ENCODE results near the gene PPARGC1A.

PPARGC1A gene

DNA sequence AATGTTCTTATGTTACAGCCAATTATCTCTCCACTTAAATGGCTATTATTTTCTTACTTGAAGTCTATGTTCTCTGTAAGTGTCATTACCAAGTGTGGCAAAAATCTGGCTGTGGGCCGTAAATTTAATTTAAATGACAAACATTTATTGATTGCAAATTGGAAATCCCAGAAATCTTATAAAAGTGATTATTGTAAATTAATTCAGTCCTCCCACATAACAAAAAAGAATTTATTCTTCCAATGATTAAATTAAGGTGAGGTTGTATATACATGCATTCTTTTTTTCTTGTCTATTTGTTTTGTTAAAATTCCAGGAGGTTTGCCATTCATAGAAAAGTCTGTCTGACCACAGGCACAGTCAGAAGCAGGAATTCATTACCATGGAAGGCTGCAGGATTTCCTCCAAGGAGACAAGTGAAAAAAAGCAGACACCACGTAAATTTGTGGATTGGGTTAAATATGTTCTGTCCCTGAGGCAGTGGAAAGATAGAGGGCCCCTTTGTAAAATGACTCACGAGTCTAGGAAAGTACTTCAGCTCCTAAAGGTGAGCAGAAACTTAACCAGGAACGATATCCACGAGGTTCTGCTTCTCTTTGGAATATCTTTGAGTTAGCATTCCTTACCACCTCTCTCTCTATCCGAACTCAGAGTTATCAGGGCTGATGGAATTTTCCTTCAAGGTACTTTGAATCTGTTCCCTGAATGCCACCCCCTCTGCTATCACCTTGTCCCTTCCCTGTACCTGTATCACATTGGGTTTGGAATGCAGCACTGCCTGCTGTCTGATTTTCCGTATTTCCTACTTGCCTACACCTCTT lies 10.7 kb downstream of the PPARGC1A start:
- DNase-seq (ENCODE audit: low read depth) = no peak

DNA sequence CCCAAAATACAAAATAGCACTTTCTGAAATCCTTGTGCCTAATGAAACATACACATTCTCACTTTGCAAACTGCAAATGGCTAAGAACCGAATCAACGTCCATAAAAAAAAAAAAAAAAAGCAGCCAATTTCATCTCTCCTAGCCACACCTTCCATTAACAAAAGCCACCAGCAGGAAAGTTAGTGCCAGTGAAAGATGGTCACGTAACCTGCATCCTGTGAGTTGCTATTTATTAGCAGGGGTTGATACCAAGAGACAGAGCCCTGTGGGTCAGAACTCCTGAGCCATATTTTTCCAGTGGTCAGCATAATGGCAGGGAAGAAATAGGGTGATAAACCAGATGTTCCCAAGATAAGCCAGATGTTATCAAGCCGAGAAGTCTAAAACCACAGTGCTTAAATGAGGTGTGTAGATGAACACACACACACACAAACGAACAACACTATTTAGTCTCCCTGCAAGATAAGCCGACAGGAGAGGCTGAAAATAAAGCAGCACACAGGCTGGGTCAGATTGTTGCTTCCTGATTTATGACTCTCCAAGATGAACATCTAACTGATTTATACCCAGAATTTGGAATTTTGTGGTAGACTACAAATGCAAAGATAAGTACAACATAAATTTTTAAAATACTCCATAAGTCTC lies 11.5 kb downstream of the PPARGC1A start:
- DNase-seq (ENCODE audit: low read depth) = no peak

DNA sequence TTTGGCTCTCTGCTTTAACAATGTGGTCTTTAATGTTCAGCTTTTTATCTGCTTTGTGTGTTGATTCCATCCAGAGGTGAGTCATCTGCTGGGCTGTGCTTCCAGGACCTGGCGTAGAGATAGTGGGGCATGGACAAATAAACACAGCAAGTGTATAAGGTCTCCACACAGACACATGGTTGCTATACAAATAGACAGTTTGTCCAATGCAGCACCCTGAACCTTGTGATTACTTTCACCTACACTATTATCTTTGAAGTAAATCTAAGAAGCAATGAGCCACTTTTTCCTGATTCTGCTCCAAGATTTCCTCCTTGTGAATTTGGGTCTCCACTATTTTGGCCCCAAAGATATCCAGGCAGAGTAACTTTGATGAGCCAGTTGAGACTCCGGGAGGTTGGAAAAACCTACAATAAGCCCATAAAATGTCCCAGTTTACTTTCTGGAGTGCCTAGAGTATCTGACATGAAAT lies 12.1 kb downstream of the PPARGC1A start:
- no peak for DNase-seq (ENCODE audit: low read depth)

DNA sequence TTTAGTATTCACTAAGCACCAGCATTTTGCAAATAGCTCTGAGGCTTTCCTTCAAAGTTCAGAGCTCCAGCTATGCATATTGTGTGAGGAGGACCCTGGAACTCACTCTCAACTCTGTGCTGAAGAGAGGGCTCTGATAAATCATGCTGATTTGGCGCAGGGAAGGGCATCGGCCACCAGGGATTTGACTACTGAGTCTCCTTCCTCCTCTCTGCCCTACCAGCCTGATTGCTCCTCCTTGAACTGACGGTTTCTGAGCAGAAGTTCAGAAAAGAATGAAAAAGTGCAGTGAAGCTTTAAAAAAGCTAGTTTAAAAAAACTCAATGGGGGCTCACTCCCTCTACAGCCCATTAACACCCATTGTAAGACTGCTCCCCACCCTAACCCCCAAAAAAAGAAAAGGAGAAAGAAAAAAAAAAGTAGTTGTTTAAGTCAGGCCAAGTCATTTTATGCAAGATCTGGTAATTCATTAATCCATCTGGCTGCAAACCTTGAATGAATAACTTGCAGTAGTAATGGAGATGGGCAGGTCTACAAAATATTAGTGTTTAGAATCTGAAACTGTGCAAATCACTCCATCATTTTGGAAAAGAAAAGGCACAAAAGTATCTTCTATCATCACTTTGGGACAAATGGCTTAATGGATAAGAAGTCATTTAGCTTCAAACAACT lies 13.3 kb downstream of the PPARGC1A start:
- DNase-seq (ENCODE audit: low read depth) = no peak

DNA sequence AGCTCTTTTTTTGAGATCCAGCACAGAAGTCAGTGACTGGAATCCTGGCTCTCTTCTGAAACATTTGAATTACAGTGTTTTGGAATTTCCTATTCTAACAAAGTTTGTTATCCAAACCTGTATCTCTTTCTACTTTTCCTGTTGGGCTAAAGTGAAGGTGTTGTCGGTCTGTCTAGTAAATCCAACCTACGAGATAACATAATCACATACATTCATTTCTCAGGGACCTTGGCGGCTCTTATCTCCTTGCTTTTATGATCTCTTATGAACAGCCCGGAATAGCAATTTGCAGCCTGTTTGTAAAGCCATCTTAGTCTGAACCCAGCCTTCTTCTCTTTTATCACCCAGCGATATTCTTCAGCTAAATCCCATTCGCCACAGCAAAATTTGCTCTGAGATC lies 14.5 kb downstream of the PPARGC1A start:
- no peak for DNase-seq (ENCODE audit: low read depth)

DNA sequence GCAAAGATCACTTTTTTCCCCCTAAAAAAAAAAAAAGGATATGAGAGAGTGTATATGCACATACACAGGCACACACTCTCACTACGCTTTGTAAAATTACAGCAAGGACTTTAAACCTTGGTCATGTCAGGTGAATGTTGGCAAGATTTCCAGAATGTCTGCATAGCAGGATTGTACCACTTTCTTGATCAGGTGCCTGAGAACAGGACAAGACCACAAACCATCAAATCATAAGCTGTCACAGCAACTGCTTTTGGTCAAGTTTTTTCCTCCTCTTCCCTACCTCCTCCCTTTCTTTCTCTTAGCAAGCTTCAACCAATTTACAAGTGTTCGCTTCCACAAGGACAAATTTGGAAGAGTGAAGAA lies 15.3 kb downstream of the PPARGC1A start:
- DNase-seq (ENCODE audit: low read depth) = no peak

DNA sequence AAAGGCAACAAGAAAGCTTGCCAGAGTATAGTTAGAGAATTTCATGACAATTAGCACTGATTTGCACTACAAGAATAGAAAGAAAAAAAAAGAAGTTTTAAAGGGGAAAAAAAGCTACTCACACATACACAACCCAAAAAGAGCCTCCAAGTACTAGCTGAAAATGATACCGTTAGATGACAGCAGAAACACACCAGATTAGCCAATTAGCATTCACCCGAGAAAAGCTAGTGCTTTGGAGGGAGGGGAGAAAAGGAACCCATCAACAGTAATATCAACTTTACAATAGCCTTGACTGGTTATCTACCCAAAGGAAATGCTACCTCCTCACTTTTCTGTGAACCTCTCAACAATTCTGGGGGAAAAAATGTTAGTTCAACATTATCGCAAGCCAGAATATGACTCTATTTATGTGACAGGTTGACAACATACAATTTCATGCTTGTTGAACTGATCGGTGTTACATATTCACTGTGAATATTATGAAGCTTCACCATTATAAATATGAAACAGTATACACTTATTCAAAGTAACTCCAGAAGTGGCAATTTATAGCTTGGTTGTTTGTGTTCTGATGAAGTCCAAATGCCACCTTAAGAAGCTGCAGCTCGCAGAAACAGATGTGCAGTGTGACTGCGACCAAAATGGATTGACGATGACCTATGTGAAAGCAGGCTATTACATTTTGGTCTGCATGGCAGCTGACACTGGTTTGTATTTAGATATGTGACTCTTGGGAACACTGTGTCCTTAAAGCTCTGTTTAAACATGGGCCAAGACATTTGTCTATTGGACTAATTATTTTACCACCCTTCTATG lies 15.9 kb downstream of the PPARGC1A start:
- DNase-seq (ENCODE audit: low read depth) = no peak

DNA sequence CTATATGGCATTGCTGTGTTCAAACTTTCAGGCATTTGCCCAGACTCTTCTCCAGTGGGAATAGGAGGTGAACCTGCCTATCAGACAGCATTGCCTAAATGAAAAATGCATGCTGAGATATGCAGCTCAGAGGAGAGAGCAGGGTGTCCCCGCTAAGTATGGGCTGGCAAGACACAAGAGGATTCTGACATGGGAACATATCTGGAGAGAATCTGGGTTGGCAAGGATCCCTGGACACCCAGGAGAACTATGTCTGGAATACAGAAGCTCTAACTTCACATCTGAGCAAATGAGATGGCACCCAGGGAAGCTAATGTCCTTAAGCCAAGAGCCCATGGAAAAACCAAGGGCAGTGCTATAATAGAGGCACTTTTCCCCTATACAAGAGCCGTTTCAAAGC lies 18.4 kb downstream of the PPARGC1A start:
- DNase-seq (ENCODE audit: low read depth) = no peak

DNA sequence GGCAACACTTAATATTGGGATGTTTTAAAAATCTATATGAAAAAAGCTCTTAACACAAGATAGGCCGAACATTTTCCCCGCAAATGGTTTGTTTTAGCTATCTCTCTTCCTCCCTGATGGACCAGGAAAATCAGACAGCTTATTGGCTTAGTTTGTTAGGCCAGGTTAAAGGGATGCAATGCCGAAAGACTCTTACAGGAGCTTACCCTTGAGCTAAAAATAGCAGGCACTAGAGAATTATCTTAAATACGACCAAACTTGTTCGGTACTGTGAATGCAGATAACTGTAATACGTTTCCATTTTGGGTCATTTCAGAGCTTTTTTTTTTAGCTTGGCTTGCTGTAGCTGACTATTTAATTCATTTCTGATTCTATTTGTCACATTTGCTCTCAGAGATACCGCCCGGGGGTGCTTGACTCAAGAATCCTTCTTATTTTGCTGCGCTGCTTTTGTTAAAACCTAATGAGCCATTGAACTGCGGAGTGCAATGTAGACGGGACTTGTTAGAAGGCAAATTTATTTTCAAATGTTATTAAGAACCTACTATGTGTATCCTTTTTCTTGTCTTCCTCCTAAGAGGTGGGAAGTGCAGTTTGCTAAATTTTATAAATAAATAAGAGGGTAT lies 23.3 kb downstream of the PPARGC1A start:
- no peak for DNase-seq (ENCODE audit: low read depth)

DNA sequence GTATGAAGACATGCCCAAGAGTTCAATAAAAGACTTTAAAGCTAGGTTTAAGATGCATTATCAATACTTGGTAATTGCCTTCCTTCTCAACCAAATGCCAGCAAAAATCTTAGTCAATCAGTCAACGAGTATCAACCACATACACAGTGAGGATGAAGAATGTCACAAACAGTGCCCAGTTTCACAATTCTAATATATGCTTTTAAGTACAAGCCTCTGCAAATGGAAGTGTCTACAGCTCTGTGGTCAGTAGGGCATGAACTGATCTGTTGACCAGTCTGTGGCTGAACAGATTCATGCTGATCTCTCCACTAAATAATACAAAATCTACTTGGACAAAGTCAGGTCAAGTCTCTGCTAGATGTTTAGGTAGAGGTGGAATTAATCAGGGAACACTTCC lies 27.9 kb downstream of the PPARGC1A start:
- DNase-seq (ENCODE audit: low read depth) = no peak

DNA sequence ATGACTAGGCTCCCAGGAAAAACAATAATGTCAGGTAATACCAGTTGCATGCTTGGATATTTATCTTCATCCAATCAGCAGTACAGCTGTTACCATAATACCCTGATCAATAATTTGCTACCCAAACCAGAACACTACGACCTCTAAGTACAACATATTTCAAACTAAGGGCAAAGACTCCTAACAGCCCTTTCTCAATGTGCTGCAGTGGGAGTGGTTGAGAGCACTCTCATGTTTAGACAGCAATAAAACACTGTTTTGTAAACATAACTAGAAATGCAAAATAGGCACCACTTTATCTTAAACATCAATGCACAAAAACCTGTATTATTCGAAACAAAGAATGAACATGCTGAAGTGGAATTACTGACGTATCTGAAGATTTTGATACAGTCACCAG lies 28.9 kb downstream of the PPARGC1A start:
- no peak for DNase-seq (ENCODE audit: low read depth)

DNA sequence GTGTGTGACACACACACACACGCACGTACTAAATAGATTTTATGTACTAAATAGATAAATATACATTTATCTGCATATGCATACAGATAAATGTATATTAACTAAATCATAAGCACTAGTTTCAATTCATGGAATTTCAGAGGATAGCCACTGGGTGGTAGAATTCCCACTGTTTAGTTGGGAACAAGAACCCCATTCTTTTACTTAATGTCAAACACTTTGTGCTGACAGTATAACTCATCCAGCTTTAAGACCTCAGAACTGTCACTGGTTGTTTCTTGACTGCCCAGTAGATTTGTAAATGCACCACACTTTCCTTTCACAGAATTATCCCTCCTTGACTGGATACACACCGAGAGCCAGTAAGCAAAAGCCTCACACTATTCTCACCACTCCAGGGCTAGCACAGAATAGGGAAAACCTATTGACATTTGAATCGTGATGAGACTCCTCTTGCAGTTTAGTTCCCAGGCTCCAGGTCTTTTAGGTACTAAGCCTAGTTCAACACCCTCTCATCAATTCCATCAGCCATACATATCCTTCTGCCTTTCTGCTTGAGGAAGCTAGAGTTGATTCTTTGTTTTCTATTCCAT lies 32.4 kb downstream of the PPARGC1A start:
- no peak for DNase-seq (ENCODE audit: low read depth)

DNA sequence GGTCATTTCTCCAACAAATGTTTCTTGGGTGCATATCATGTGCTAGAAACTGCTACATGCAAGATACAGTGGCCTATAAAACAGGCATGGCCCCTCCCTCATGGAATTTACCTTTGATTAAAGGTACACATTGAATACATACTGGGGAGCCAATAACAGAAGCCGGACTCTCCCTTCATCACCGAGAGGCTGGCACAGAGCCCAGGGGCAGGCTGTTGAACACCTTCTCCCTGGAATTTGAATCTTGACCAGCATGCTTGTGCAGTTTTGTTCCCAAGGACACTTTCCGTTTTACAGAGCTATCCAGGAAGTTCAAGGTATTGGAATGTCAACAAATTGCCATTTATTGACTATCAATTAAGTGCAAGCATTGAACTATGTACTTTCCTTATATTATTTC lies 33.2 kb downstream of the PPARGC1A start:
- no peak for DNase-seq (ENCODE audit: low read depth)

DNA sequence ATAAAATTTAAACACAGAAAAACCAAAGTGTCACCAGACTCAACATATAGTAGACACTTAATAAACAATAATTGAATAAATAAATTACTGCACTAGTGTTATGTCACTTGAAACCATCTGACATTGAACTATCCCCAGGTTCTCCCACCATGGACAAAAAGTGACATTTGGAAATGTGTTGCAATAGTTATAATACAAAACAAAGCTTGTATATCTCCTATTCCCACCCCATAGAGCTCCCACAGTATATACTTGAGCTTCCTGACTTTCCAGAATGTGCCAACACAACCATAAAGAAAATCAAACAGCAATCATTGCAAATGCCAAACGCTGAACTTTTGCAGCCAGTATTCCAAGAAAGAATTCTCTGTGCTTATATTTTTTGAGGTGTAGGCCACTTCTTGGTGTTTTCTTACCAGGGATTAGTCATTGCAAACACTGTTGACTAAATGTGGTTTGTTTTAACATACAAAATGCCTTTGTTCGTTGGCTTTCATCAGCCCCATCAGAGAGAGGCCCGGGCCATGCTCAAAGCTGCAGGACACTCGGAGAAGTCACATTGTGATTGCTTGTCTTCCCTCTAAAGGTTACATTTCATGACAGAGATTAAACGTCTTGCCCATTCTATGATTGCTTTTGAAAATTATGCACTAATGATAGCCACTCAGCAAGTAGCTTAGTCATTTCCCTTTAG lies 33.8 kb downstream of the PPARGC1A start:
- DNase-seq (ENCODE audit: low read depth) = no peak

DNA sequence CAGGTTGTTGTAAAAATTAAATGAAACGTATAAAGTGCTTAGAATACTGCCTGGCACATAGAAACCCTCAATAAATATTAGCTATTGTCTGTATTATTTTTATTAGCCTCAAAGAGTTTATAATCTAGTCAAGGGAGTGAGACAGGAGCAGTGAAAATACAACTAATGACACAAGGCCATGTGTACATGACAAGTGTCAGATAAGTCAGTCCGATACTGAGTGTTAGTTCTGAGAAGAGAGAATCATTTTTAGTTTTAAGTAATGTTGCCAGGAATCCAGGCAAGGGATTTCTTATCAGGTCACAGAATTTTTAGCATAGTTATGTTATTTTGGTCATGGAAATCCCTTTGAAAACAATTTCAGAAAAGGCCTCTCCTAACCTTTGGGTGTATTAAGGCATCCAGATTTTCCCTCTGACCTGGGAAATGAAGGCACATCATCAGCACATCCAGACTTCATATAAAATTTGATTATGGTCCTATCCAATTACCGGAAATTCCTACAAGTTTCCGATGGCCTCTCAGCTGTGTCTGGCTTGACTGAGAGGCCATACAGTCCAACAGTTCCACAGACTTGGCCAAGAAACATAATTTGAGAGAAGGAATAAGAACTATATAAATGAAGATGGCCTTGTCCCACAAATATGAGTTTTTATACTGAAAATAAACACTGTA lies 35.7 kb downstream of the PPARGC1A start:
- no peak for DNase-seq (ENCODE audit: low read depth)

DNA sequence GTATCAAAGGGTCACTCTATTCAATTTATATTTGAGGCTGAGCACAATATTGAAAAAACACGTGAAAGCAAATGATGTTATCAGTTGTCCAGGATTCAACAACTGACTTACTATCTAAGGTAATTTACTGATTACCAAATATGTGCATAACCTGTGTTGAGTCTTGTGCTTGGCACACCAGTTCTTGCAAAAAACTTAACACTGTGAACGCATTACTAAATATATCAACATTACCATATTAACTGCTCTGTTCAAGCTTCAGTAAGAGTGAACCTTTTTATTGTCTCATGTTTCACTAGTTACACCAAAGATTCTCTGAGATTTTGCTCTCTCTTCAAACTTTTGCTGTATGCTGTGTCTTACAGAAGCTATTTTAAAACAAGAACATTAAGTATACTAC lies 38.4 kb downstream of the PPARGC1A start:
- no peak for DNase-seq (ENCODE audit: low read depth)

DNA sequence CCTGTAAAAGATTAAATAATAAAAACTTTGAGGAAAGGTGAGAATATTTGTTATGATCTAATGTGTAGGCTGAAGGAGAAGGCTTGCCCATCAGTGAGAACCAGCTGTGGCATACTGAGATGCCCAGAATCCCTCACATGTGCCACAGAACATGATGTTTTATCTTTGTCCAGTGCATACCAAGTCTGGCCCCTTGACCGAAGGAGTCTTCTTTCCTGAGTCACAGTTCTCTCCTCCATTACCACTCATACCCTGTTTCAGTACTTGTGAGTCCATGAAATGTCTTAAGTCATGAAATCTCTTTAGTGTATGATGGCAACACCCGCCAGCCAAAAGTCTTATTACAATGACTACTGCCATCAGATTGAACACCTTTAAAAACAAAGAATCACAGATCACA lies 42.7 kb downstream of the PPARGC1A start:
- DNase-seq (ENCODE audit: low read depth) = no peak

DNA sequence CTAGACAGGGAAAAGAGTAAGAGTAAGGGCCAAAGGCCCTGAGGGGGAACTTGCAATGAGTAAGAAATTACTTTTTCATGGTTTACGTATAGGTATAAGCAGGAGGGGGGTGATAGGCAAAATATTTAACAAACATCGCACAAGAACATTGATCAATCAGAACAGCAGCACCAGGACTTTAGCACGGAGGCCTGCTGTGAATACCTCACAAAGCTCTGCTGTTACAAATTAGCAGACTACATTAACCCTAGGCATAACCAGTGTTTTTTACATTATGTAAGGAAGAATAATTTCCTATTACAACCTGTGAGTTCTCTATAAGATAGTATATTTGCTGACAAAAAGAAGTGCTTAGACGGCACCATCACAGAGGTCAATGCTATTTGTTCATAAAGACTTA lies 44.9 kb downstream of the PPARGC1A start:
- no peak for DNase-seq (ENCODE audit: low read depth)

DNA sequence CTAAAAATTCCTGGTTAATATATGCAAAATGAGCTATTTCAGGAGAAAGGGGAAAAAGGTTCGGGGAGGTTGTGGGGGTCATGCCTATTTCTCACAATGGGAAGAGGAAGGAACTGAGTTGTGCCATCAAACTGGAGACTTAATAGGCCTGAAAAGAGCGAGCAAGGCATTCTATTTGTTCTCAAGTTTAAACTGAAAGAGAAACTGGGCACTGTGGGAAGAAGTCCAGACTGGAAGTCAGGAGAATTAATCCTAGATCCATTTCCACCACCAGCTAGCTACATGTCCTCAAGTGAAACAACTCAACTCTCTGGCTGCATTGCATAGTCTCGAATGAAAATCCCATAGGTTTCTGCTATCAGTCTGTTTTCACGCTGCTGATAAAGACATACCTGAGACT lies 50.6 kb downstream of the PPARGC1A start:
- no peak for DNase-seq (ENCODE audit: low read depth)

DNA sequence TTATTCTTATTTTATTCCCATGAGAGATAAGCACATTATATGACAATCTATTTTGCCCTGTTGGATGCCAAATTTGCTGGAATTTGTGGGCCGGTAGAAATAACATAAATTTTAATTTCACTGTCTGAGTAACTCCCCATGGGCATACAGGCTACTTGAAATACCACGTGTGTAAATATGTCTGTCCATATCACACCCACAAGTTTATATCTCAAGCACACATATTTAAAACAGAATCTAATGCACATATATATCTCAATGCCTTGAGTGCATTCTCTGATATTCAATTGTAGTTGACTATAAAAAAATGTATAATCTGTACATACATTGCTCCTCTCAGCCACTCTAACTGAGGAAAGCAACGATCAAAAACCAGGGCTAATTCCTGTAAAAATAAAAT lies 51.2 kb downstream of the PPARGC1A start:
- no peak for DNase-seq (ENCODE audit: low read depth)

All from activated T-cell treated with anti-CD3 and anti-CD28 coated beads for 48 hours (primary cell).